Left lung (tissue), 10 donors: ENCODE results near the gene CMIP. TPM values are rescaled to one million over a fixed set of nuclear protein-coding genes. Genes with fewer than 3 reads are reported as not detected.
A peak's percentile ranks its signal among the peaks of the same experiment; 100 is the strongest.

ENCODE experiments used
- ATAC-seq: fragments of 200-7000 bp; cut with Tn5 transposase; one replicate; pipeline ENCODE4 v1.9.1; 2020; ENCODE audit warnings: moderate library complexity
- DNase-seq, 4 donors: peaks; one replicate each; pipeline ENCODE4 v3.0.0-alpha.2; 2013 to 2020
- H3K27ac ChIP-seq, 2 donors: fragments of 200-600 bp; sonication (generic) in 1 of 2; one replicate each; pipeline versions ENCODE4 v1.5.0 to v1.8.0; 2020 to 2021
- H3K27me3 ChIP-seq, 2 donors: fragments of 200-600 bp; sonication (generic) in 1 of 2; one replicate each; pipeline versions ENCODE4 v1.5.0 to v1.8.0; 2020 to 2021
- H3K36me3 ChIP-seq, 2 donors: fragments of 200-600 bp; sonication (generic) in 1 of 2; one replicate each; pipeline versions ENCODE4 v1.5.0 to v1.8.0; 2020 to 2021
- H3K4me1 ChIP-seq, 2 donors: fragments of 200-600 bp; one replicate each; pipeline ENCODE4 v1.8.0; 2021
- H3K4me3 ChIP-seq, 2 donors: fragments of 200-600 bp; sonication (generic) in 1 of 2; one replicate each; pipeline versions ENCODE4 v1.5.0 to v1.8.0; 2020 to 2021; ENCODE audit warnings: mild to moderate bottlenecking in 1 of 2
- H3K9me3 ChIP-seq, 2 donors: fragments of 200-600 bp; sonication (generic) in 1 of 2; one replicate each; pipeline versions ENCODE4 v1.5.0 to v1.8.0; 2020 to 2021
- intact Hi-C, 2 donors: fragments of 100-400 bp; cut with DNase I; formaldehyde crosslinking; loops; one replicate each; pipeline versions ENCODE4 v1.11.2 to v1.14.2; 2022
- polyA plus RNA-seq, 6 donors: library from polyadenylated mRNA; unstranded; fragments of 120-200 nt; gene quantifications; one replicate each; pipeline ENCODE4 v1.2.1, GENCODE V29; 2013; ENCODE audit not compliant: insufficient read length in 6 of 6
- total RNA-seq, 2 donors: library from RNA; stranded (reverse); fragmentation: NEBNext Ultra II Directional; extraction: Animal tissue kit (Norgen Biotek cat#: 25700); gene quantifications; one replicate each; pipeline ENCODE4 v1.2.1, GENCODE V29; 2021
- TF ChIP-seq, protein P1 (sequence below), 2 donors: fragments of 200-600 bp; sonication (generic) in 1 of 2; IDR thresholded peaks; one replicate each; pipeline versions ENCODE4 v1.5.0 to v1.8.0; 2021; ENCODE audit warnings: antibody characterized with exemption in 2 of 2
- donor health status: DM: no; HTN: yes; CAD: no.
- donor health status: DM: no; HTN: no; CAD: no.

The CMIP gene
- total and polyA plus RNA-seq, 8 donors: 35.3 to 55.8 (median 40.4) TPM

DNA sequence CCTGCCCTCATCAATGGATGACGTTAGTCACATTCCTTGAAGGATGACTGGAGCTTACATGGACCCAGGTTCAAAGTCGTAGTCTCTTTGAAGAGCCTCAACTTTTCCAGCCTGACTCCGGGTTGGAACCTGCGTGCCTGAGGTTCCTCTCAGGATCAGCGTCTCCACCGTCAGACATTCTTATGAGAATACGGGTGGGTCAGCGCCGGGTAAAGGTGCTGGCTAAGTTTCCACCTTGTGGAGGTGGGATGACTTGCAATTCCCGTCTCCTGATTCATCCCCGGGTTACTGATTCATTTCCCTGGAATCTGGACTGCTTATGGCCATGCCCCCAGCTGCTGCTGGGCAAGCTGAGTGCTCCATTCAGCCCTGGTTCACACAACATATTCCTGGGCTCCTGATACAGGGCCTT lies 38.9 kb upstream of the CMIP start:
- H3K9me3 ChIP-seq: no peaks in the 10 kb centered on the region
- peaks cover 0 to 9% of the 10 kb centered on the region in 2 donors for H3K4me1 ChIP-seq
- H3K36me3 ChIP-seq: no peaks in the 10 kb centered on the region
- no peak overlapping the region for H3K27ac ChIP-seq
- H3K27me3 ChIP-seq: no peaks in the 10 kb centered on the region
- intact Hi-C loops: no loop called here
- no peak for DNase-seq
- TF ChIP-seq, protein P1, sequence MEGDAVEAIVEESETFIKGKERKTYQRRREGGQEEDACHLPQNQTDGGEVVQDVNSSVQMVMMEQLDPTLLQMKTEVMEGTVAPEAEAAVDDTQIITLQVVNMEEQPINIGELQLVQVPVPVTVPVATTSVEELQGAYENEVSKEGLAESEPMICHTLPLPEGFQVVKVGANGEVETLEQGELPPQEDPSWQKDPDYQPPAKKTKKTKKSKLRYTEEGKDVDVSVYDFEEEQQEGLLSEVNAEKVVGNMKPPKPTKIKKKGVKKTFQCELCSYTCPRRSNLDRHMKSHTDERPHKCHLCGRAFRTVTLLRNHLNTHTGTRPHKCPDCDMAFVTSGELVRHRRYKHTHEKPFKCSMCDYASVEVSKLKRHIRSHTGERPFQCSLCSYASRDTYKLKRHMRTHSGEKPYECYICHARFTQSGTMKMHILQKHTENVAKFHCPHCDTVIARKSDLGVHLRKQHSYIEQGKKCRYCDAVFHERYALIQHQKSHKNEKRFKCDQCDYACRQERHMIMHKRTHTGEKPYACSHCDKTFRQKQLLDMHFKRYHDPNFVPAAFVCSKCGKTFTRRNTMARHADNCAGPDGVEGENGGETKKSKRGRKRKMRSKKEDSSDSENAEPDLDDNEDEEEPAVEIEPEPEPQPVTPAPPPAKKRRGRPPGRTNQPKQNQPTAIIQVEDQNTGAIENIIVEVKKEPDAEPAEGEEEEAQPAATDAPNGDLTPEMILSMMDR (IDR thresholded peaks at IDR 0.05): no peak
- no peak overlapping the region for H3K4me3 ChIP-seq
- peak; percentile 66 for ATAC-seq

DNA sequence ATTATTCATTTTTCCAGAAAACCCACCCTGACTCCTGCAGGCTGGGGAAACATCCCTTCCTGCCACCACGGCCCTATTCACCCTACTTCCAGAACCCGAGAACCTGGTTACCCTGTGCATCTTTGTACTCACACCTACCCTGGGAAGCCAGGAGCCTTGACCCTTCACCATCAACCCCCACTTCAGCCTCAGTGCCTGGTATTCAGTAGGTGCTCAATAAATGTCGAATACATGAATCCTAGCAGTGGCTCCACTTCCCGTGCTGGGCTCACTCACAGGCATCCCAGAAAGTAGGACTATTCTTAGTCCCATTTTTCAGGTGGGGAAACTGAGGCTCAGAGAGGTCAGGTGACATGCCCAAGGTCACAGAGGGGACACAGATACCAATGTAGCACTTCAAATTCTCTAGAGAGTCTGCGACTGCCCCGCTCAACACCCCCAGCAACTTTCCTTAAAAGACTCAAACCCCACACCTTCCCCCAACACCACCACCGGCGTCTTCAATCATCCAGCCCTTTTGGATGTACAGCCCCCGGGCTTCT lies 36.1 kb upstream of the CMIP start:
- Histone ChIP-seq H3K27ac (no peak overlapping the region), H3K4me1 (peaks cover 0 to 5% of the 10 kb centered on the region in 2 donors), H3K9me3 (no peaks in the 10 kb centered on the region), H3K4me3 (no peak overlapping the region), H3K27me3 (no peaks in the 10 kb centered on the region), H3K36me3 (no peaks in the 10 kb centered on the region)
- DNase-seq (peak in 1 of 4 donors; percentile 13), ATAC-seq (no peak)
- intact Hi-C loops: no loop called here
- TF ChIP-seq, protein P1 (IDR thresholded peaks at IDR 0.05): no peak

DNA sequence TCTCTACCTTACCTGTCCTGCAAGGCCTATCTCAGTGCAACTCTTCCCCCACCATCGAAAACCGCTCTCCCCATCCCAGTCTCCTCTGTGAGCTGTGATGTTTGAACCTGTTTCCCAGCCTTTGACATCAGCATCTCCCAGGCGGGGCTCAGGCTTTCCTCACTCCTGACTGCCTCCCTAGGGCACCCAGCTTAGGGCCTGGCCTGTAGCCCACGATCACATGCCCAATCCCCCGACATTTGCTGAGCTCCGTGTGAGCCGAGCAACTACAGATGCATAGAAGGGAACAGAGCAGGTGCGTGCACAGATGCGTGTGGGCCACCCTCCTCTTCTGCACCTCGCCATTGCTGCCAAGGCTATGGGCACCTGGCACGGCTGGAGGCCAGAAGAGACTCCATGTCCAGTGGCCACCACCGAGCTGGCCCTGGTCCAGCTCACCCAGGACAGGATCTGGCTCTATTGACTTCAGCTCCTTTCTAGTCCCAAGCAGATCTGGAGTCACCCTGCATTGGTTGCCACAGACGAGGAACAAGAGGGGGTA lies 35.5 kb upstream of the CMIP start:
- Histone ChIP-seq H3K9me3 (no peaks in the 10 kb centered on the region), H3K27me3 (no peaks in the 10 kb centered on the region), H3K27ac (no peak overlapping the region), H3K4me3 (no peak overlapping the region), H3K36me3 (no peaks in the 10 kb centered on the region), H3K4me1 (no peaks in the 10 kb centered on the region)
- ATAC-seq (no peak), DNase-seq (peak in 1 of 4 donors; percentile 43)
- TF ChIP-seq, protein P1 (IDR thresholded peaks at IDR 0.05): no peak
- intact Hi-C loops: no loop called here

DNA sequence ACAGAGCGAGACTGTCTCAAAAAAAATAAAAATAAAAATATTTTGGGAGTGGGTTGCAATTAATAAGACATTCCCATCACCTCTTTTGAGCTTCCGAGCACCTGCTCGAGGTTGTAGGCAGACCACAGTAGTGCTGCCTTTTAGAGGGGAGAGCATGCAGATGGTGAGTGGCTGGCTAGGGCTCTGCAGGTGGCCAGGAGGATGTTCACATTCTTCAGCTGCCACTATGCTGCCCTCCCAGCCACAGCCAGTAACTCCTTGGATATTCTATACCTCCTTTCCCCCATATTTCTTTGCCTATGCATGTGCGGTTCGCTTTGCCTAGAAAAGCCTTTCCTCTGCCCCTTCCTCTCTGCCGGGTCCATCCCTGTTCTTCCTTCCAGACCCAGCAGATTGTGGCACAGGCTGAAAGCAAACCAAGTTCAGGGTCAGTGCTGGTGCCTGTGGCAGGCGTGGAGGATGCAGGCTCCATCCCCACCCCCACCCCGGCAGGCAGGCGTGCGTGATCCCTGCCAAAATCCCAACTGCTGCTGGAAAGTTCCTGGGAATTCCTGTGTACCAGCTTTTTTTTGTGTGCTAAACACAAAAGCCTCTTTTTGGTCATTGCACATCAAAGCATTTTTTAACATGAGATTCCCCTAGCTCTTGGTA lies 33.8 kb upstream of the CMIP start:
- H3K9me3 ChIP-seq: no peaks in the 10 kb centered on the region
- intact Hi-C loops: no loop called here
- no peaks in the 10 kb centered on the region for H3K27me3 ChIP-seq
- H3K36me3 ChIP-seq: no peaks in the 10 kb centered on the region
- H3K4me3 ChIP-seq: no peak overlapping the region
- DNase-seq: peak in 1 of 4 donors; percentile 15
- ATAC-seq: no peak
- TF ChIP-seq, protein P1 (IDR thresholded peaks at IDR 0.05): no peak
- H3K27ac ChIP-seq: no peak overlapping the region
- no peaks in the 10 kb centered on the region for H3K4me1 ChIP-seq

DNA sequence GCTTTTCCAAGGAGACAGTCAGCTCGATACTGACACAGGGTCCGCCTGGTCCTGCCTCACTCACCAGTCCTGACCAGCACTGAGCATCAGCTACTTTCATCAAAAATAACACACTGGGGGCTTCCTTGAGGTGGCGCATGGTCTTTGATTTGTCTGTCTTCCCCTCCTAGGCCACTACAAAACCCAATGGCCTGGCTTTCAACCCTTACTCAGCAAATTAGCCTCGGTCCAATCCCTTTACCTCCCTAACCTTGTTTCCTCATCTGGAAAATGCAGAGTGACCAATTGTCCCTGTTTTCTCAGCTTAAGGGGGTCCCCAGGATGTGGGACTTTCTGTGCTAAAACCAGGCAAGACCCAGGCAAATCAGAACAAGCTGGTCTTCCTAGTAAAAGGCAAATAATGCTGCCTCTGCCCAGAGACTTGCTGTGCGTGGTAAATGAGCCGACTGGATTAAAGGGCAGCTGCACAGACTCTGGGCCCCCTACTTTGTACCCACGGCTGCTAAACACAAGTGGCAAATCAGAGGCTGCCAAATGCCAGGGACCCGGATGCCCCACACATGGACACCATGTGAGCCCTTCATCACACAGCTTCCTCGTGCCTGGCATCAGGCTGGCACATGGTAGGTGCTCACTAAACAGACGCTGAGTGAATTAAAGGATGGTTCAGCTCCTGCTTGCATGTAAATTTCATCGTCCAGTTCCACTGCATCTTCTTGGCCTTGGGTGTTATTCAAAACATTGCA lies 31.2 kb upstream of the CMIP start:
- Histone ChIP-seq H3K27ac (no peak overlapping the region), H3K36me3 (no peaks in the 10 kb centered on the region), H3K4me3 (no peak overlapping the region), H3K4me1 (no peaks in the 10 kb centered on the region), H3K27me3 (no peaks in the 10 kb centered on the region), H3K9me3 (no peaks in the 10 kb centered on the region)
- intact Hi-C loops: no loop called here
- DNase-seq: no peak
- ATAC-seq: no peak
- TF ChIP-seq, protein P1 (IDR thresholded peaks at IDR 0.05): no peak
